Activated naive CD8-positive, alpha-beta T cell (primary cell): Measurements from ENCODE around the gene USP7.
"Not testable (repeated sequence)": the region's sequence is repeated elsewhere in the genome, so short reads cannot be mapped to it uniquely, and the experiment has no call there.

Experiments used
- H3K27ac Mint-ChIP-seq: one replicate; pipeline ENCODE4 v1.8.0; 2021; ENCODE audit warnings: mixed read lengths
- H3K27me3 Mint-ChIP-seq: one replicate; pipeline ENCODE4 v1.8.0; 2021; ENCODE audit warnings: mixed read lengths
- H3K36me3 Mint-ChIP-seq: one replicate; pipeline ENCODE4 v1.8.0; 2021; ENCODE audit warnings: mixed read lengths
- H3K4me1 Mint-ChIP-seq: one replicate; pipeline ENCODE4 v1.8.0; 2021; ENCODE audit warnings: low read depth, mixed read lengths
- H3K4me3 Mint-ChIP-seq: one replicate; pipeline ENCODE4 v1.8.0; 2021; ENCODE audit warnings: mild to moderate bottlenecking, mixed read lengths
- H3K9me3 Mint-ChIP-seq: one replicate; pipeline ENCODE4 v1.8.0; 2021; ENCODE audit warnings: low read depth, mixed read lengths

USP7 gene

DNA sequence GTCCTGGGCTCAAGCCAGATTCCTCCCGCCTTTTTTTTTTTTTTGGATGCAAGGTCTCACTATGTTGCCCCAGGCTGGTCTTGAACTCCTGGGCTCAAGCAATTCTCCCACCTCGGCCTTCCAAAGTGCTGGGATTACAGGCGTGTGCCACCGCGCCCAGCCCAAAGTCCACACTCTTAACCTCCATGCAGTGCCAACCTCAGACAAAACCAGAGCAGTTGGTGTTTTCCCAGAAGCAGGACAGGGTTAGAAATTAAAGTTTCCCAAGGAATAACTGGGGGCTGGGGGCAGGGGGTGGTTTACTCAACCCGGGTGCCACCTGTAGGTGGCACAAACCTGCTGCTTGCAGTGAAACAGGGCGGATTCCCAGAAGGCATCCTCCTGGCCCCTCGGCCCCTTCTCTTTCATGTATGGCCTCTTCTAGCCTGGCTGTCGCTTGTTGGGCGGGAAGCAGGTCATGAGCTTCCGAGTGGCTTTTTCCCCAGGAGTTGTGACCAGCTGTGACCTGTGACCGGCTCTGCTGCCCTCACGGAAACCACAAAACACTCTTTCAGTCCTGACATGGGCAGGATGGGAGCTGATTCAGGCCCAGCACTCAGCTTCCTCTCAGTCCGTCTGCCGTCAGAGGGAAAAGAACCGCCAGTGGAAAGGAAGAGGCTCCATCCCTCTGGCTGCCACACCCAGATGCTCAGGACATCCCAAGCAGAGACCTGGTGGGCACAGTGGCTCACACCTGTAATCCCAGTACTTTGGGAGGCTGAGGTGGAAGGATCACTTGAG, 25.6 kb upstream of the USP7 start:
- Mint-ChIP-seq H3K4me3 (no peak overlapping the region), H3K9me3 (no peaks in the 10 kb centered on the region), H3K36me3 (no peaks in the 10 kb centered on the region), H3K27me3 (no peaks in the 10 kb centered on the region), H3K4me1 (no peaks in the 10 kb centered on the region), H3K27ac (no peak overlapping the region)

DNA sequence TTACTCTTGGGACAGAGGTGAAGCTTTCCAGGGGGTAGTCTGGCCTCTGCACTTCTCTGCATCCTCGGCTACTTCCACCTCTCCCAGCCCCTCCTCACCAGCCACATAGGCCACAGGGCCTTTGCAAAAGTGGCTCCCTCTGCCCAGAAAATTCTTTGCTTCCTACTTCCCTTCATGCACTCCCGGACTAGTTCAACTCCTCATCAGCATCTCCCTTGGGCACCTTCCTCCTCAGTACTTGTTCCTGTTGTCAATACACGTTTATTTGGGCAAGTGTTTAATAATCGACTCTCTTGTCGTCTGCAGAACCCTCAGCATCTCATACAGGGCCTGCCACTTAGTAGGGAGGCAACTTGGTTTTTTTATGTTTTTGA, 23.1 kb upstream of the USP7 start:
- Mint-ChIP-seq H3K36me3 (no peaks in the 10 kb centered on the region), H3K4me1 (no peaks in the 10 kb centered on the region), H3K27ac (no peak overlapping the region), H3K27me3 (no peaks in the 10 kb centered on the region), H3K4me3 (no peak overlapping the region), H3K9me3 (no peaks in the 10 kb centered on the region)

DNA sequence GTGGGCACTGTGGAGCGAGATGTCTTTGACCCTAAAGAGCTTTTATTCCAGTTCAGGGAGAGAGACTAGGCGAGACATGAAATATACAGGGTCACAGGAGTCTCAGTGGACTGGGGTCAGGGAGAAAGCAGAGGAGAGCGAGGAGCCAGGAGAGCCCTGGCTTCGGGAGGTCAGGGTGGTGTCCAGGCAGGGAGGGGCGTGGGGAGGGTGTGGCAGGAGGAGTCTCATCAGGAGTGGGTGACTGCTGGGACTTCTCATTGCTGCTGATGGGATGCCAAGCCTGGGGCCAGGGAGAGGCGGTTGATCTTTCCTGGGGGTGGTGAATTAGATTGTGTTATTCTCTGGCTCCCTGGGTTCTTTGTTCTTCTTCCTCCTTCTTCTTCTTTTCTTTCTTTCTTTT, 22.4 kb upstream of the USP7 start:
- Mint-ChIP-seq H3K27ac (no peak overlapping the region), H3K4me1 (no peaks in the 10 kb centered on the region), H3K27me3 (no peaks in the 10 kb centered on the region), H3K4me3 (no peak overlapping the region), H3K9me3 (no peaks in the 10 kb centered on the region), H3K36me3 (no peaks in the 10 kb centered on the region)

DNA sequence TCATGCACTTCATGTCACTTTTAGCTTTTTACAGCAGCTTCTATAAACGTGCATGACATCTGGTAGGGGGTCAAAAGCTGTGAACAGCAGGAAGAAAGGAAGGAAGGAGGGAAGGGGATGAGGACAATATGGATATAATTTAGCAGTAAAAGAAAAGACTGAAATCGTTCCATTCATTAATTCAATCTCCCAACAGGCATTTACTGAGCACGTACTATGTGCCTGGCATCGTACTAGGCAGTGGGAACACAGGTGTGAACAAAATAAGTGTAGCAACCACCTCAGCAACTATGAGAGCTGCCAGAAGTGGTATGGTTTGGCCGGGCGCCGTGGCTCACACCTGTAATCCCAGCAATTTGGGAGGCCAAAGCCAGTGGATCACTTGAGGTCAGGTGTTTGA, 19.1 kb upstream of the USP7 start:
- no peak overlapping the region for H3K27ac Mint-ChIP-seq
- H3K36me3 Mint-ChIP-seq = no peaks in the 10 kb centered on the region
- no peaks in the 10 kb centered on the region for H3K4me1 Mint-ChIP-seq
- no peak overlapping the region for H3K4me3 Mint-ChIP-seq
- H3K9me3 Mint-ChIP-seq = no peaks in the 10 kb centered on the region
- no peaks in the 10 kb centered on the region for H3K27me3 Mint-ChIP-seq

DNA sequence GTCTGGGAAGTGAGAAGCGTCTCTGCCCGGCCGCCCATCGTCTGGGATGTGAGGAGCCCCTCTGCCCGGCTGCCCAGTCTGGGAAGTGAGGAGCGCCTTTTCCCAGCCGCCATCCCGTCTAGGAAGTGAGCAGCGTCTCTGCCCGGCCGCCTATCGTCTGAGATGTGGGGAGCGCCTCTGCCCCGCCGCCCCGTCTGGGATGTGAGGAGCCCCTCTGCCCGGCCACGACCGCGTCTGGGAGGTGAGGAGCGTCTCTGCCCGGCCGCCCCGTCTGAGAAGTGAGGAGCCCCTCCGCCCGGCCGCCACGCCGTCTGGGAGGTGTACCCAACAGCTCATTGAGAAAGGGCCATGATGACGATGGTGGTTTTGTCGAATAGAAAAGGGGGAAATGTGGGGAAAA, 18.2 kb upstream of the USP7 start:
- not testable (repeated sequence) for H3K4me1 Mint-ChIP-seq, H3K27me3 Mint-ChIP-seq, H3K36me3 Mint-ChIP-seq, H3K9me3 Mint-ChIP-seq, H3K4me3 Mint-ChIP-seq, H3K27ac Mint-ChIP-seq

DNA sequence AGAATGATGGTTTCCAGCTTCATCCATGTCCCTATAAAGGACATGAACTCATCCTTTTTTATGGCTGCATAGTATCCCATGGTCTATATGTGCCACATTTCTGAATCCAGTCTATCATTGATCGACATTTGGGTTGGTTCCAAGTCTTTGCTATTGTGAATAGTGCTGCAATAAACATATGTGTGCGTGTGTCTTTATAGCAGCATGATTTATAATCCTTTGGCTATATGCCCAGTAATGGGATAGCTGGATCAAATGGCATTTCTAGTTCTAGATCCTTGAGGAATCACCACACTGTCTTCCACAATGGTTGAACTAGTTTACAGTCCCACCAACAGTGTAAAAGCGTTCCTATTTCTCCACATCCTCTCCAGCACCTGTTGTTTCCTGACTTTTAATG, 12.5 kb upstream of the USP7 start:
- not testable (repeated sequence) for H3K9me3 Mint-ChIP-seq, H3K27ac Mint-ChIP-seq, H3K36me3 Mint-ChIP-seq, H3K4me1 Mint-ChIP-seq, H3K4me3 Mint-ChIP-seq, H3K27me3 Mint-ChIP-seq

DNA sequence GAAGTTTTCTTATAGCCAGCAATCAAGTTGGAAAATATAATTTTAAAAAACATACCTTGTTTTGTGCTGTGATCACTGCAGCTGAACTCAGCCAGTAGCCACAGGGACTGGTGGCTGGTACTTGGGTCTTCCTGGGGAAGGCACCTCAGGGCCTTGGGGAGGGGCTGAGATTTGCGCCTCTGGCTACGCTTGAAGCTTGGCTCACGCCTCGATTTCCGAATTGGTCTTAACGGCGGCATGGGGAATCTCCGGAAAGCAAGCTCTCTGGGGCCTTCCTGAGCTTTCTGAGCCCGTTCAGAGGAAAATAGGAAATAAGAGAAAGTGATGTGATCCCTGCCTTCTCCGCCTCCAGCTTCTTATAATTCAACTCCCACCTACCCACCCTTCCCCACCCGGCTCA, 11.3 kb upstream of the USP7 start:
- Mint-ChIP-seq H3K27ac (no peak overlapping the region), H3K27me3 (peaks cover 1% of the 10 kb centered on the region), H3K4me3 (no peak overlapping the region), H3K36me3 (no peaks in the 10 kb centered on the region), H3K9me3 (no peaks in the 10 kb centered on the region), H3K4me1 (no peaks in the 10 kb centered on the region)

DNA sequence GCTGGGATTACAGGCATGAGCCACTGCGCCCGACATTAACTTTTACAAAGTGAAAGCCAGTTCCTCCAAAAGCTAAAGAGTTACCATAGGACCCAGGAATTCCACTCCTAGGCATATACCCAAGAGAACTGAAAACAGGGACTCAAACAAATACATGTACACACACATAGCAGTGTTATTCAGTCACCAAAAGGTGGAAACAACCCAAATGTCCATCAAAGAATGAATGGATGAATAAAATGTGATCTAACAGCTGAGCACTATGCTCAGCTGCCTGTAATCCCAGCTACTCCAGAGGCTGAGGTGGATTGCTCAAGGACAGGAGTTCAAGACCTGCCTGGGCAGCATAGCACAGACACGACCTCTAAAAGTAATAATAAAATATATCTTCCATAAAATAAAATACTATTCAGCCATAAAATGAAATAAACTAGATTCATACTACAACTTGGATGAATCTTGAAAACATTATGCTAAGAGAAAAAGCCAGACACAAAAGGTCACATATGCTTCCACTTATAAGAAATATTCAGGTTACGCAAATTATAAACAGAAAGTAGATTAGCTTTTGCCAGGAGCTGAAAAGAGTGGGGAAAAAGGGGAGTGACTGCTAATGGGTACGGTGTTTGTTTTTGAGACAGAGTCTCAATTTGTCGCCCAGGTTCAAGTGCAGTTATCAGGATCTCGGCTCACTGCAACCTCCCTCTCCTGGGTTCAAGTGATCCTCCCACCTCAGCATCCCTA, 9.3 kb upstream of the USP7 start:
- Mint-ChIP-seq H3K4me3 (no peak overlapping the region), H3K36me3 (no peaks in the 10 kb centered on the region), H3K9me3 (no peaks in the 10 kb centered on the region), H3K4me1 (no peaks in the 10 kb centered on the region), H3K27me3 (peaks cover 1% of the 10 kb centered on the region), H3K27ac (no peak overlapping the region)

DNA sequence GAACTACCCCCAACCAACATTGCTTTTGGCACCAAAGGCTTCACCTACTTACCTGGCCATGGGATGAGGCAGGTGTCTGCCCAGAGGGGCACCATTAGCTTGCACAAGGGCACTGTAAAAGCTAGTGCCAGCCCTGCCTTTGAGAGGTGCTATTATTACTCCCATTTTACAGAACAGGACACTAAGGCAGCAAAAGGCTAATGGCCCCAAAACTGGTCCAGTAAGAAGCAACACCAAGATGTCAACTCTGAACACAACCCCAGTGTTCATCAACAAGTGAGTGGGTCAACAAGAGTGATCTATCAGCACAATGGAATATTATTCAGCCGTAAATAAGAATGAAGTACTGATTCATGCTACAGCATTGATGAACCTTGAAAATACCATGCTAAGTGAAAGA, 7.7 kb upstream of the USP7 start:
- no peaks in the 10 kb centered on the region for H3K9me3 Mint-ChIP-seq
- H3K4me1 Mint-ChIP-seq = no peaks in the 10 kb centered on the region
- no peaks in the 10 kb centered on the region for H3K27me3 Mint-ChIP-seq
- no peak overlapping the region for H3K27ac Mint-ChIP-seq
- no peaks in the 10 kb centered on the region for H3K36me3 Mint-ChIP-seq
- no peak overlapping the region for H3K4me3 Mint-ChIP-seq

DNA sequence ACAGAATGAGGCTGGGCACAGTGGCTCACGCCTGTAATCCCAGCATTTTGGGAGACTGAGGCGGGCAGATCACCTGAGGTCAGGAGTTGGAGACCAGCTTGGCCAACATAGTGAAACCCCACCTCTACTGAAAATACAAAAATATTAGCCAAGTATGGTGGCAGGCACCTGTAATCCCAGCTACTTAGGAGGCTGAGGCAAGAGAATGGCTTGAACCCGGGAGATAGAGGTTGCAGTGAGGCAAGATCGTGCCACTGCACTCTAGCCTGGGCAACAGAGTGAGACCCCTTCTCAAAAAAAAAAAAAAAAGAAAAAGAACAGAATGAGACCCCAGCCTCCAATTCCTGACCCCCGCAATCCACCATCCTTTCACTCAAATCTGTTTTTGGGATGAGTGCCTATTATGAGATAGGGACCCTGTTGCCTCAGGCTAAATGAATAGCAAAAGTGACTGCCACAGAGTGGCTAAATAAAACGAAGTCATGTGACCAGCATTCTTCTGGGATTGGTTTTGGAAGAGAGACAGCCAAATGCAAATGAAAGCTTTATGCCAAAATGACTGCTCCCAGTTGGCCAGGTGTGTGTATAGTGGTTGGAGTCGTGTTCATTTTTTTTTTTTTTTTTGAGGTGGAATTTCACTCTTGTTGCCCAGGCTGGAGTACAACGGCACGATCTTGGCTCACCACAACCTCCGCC, 5.6 kb upstream of the USP7 start:
- not testable (repeated sequence) for H3K27me3 Mint-ChIP-seq, H3K4me1 Mint-ChIP-seq, H3K9me3 Mint-ChIP-seq, H3K27ac Mint-ChIP-seq, H3K36me3 Mint-ChIP-seq, H3K4me3 Mint-ChIP-seq

DNA sequence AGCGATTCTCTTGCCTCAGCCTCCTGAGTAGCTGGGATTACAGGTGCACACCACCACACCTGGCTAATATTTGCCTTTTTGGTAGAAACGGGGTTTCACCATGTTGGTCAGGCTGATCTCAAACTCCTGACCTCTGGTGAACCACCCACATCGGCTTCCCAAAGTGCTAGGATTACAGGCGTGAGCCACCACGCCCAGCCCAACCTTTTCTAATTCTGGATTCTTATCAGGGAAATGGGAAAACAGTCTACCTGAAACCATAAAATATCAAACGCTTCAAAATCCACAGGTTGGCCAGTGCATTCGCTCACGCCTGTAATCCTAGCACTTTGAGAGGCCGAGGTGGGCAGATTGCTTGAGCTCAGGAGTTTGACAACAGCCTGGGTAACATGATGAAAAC, 4.3 kb upstream of the USP7 start:
- H3K4me3 Mint-ChIP-seq, H3K9me3 Mint-ChIP-seq, H3K4me1 Mint-ChIP-seq, H3K36me3 Mint-ChIP-seq, H3K27me3 Mint-ChIP-seq, H3K27ac Mint-ChIP-seq: not testable (repeated sequence)

DNA sequence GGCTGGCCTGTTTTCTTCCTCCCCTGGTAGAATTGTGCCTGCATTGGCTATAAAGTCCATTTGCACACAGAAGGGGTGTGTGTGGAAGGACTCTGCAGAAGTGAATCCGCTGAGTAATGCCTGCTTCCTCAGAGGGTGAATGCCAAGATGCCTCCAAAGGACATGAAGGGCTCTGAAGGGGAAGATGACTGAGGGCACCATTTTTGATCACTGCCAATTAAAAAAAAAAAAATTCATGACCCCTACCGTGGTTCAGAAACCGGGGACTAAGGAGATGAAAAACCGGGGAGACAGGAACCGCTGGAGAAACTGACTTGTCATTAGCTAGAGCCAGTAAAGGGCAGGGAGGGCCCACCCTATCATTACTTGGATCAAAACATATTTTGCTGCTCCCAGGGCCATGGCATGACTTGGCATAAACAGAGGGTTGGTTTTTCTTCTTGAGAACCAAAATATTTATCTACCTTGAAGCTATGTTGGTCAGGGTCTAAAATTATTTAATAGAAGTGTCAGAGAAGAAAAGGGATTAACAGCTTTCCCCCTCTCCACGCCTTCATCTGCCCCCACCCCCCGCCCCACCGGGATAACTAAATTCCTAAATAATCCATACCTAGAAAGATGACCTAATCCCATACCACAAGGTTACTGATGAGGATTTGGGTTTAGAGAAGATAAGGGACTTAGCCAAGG, 3.6 kb upstream of the USP7 start:
- H3K36me3 Mint-ChIP-seq = peaks cover under 1% of the 10 kb centered on the region
- H3K4me1 Mint-ChIP-seq = peaks cover 3% of the 10 kb centered on the region
- no peaks in the 10 kb centered on the region for H3K9me3 Mint-ChIP-seq
- H3K4me3 Mint-ChIP-seq = no peak overlapping the region
- no peak overlapping the region for H3K27ac Mint-ChIP-seq
- no peaks in the 10 kb centered on the region for H3K27me3 Mint-ChIP-seq

DNA sequence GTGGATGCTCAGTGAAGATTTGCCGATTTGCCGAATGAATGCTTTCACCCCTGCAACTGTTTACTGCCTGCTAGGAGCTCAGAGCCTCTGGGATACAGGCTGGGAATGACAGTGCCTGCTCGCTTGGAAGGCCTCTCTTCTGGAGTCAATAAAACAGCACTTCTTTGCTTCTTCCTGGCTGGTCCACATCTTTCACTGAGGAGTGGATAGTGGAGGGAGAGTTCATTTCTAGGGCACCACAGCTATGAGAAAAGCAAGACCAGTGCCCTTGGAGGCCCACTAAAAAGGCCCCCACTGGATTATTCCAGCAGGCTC, 3.1 kb upstream of the USP7 start:
- H3K4me3 Mint-ChIP-seq = no peak overlapping the region
- H3K4me1 Mint-ChIP-seq = peaks cover 8% of the 10 kb centered on the region
- no peaks in the 10 kb centered on the region for H3K27me3 Mint-ChIP-seq
- H3K36me3 Mint-ChIP-seq = peaks cover 5% of the 10 kb centered on the region
- H3K9me3 Mint-ChIP-seq = no peaks in the 10 kb centered on the region
- no peak overlapping the region for H3K27ac Mint-ChIP-seq

DNA sequence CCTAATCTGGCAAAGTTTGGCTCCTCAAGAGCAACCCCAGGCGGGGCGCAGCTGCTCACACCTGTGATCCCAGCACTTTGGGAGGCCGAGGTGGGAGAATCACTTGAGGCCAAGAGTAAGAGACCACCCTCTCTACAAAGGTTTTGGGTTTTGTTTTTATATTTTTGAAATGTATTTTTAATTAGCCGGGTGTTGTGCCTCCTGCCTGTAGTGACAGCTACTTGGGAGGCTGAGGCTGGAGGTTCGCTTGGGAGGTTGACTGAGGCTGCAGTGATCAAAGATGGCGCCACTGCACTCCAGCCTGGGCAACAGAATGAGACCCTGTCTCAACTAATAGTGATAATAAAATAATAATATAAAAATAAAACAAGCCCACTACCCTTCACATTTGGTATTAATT, 756 bp upstream of the USP7 start:
- Mint-ChIP-seq H3K9me3 (no peaks in the 10 kb centered on the region), H3K27me3 (no peaks in the 10 kb centered on the region), H3K36me3 (peaks cover 5% of the 10 kb centered on the region), H3K27ac (peak overlapping the region; percentile 73), H3K4me1 (peaks cover 30% of the 10 kb centered on the region), H3K4me3 (peak overlapping the region; percentile 76)
